ENCODE data around the gene AXIN1. TPM values are rescaled to one million over a fixed set of nuclear protein-coding genes. Genes with fewer than 3 reads are reported as not detected.

AXIN1 gene
- total and polyA plus RNA-seq, 9 of the 15 experiments (the other 6 are each of a cell fraction or from before 2014, with no cell fraction given): 0.42 to 58.0 (median 25.9) TPM

- no peak for TF ChIP-seq ZNF766 (CRISPR knock-in tag; conservative IDR thresholded peaks at IDR 0.05)
- no peak for TF ChIP-seq CGGBP1 (CRISPR knock-in tag; IDR thresholded peaks at IDR 0.05)
- TF ChIP-seq ZC3H8 (IDR thresholded peaks at IDR 0.05): no peak
- TF ChIP-seq CHCHD3 (CRISPR knock-in tag; IDR thresholded peaks at IDR 0.05): no peak
- TF ChIP-seq ZC3H11A (IDR thresholded peaks at IDR 0.05; ENCODE audit: low read depth, low read length): no peak
- no peak for TF ChIP-seq ZNF280A (IDR thresholded peaks at IDR 0.05; ENCODE audit: low read depth, partially characterized antibody)
- no peak for TF ChIP-seq CBX2 (IDR thresholded peaks at IDR 0.05; ENCODE audit: insufficient read depth, low read length, poor library complexity, severe bottlenecking)
- TF ChIP-seq SMAD1 (IDR thresholded peaks at IDR 0.05; ENCODE audit: low read depth, low read length, partially characterized antibody): no peak
- no peak for TF ChIP-seq ZNF609 (CRISPR knock-in tag; IDR thresholded peaks at IDR 0.05; ENCODE audit: borderline replicate concordance)
- TF ChIP-seq ZBTB5 (IDR thresholded peaks at IDR 0.05): peak; percentile 91
- TF ChIP-seq RFX1 (IDR thresholded peaks at IDR 0.05): no peak
- TF ChIP-seq SREBF1 (IDR thresholded peaks at IDR 0.05; ENCODE audit: borderline replicate concordance, low read depth, low read length): no peak
- no peak for TF ChIP-seq ZNF707 (CRISPR knock-in tag; conservative IDR thresholded peaks at IDR 0.05)
- peak; percentile 21 to 43; a peak in 2 of 4 replicates for TF ChIP-seq NRF1 (conservative IDR thresholded peaks at IDR 0.05 in 1 of 2, IDR thresholded peaks at IDR 0.05 in 1 of 2)
Observed at GRCh38 chr16:396605-397004, 44.1 kb upstream of the AXIN1 start (continued).

All from K562 (cell line).